ENCODE measurements around the gene RPP25L.

DNA sequence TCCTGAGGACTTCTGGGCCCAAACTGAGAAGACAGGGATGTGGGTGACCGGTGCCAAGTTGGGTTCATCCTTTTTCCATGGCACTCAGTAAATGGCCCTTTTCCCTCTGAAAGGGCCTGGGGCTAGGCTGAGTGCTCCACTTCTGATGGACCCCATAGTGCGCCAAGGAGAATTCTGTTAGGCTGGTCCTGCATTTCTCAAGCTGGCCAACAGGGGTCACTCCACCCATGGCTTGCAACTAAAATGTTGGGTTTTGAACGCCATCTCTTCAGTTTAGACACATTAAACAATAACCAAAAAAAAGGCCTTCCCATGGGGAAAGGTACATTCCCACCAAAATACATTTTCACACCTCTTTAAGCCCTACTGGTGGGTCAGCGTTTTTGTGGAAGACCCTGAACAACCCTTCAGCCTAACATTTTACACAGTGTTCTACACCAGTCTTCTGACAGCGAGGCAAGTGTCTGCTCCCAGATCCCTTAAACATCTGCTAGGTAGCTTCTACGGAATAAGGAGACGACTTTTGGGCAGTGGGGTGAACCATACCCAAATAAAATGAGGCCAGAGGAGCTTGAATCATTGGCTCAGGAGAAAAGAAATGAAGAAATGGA, 49.7 kb downstream of the RPP25L start:
- TF ChIP-seq, protein P1, sequence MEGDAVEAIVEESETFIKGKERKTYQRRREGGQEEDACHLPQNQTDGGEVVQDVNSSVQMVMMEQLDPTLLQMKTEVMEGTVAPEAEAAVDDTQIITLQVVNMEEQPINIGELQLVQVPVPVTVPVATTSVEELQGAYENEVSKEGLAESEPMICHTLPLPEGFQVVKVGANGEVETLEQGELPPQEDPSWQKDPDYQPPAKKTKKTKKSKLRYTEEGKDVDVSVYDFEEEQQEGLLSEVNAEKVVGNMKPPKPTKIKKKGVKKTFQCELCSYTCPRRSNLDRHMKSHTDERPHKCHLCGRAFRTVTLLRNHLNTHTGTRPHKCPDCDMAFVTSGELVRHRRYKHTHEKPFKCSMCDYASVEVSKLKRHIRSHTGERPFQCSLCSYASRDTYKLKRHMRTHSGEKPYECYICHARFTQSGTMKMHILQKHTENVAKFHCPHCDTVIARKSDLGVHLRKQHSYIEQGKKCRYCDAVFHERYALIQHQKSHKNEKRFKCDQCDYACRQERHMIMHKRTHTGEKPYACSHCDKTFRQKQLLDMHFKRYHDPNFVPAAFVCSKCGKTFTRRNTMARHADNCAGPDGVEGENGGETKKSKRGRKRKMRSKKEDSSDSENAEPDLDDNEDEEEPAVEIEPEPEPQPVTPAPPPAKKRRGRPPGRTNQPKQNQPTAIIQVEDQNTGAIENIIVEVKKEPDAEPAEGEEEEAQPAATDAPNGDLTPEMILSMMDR (IDR thresholded peaks at IDR 0.05; ENCODE audit: low read depth, low read length, poor library complexity, severe bottlenecking): peak; percentile 88
- TF ChIP-seq EZH2phosphoT487 (IDR thresholded peaks at IDR 0.05; ENCODE audit: borderline replicate concordance, low read length): no peak
